GM21825 (cell line): ENCODE measurements around the gene LCN10.

Experiments used
- ATAC-seq: cut with Tn5 transposase; IDR thresholded peaks from one replicate; pipeline ENCODE4 v1.9.1; 2021; ENCODE audit warnings: mild to moderate bottlenecking, moderate library complexity; ENCODE audit not compliant: unreplicated experiment

LCN10 gene

GRCh38 chr9:136690104-136690805 is 52.5 kb downstream of the LCN10 start:
- ATAC-seq: no peak

- ATAC-seq: no peak
Observed at GRCh38 chr9:136689108-136689460, 53.7 kb downstream of the LCN10 start.

GRCh38 chr9:136688274-136689107 is 54.2 kb downstream of the LCN10 start:
- ATAC-seq: no peak
